GM21447 (cell line): Measurements from ENCODE around the gene CCDC136.

ENCODE experiments used
- ATAC-seq: cut with Tn5 transposase; IDR thresholded peaks from one replicate; pipeline ENCODE4 v1.9.1; 2021; ENCODE audit not compliant: unreplicated experiment

The CCDC136 gene

DNA sequence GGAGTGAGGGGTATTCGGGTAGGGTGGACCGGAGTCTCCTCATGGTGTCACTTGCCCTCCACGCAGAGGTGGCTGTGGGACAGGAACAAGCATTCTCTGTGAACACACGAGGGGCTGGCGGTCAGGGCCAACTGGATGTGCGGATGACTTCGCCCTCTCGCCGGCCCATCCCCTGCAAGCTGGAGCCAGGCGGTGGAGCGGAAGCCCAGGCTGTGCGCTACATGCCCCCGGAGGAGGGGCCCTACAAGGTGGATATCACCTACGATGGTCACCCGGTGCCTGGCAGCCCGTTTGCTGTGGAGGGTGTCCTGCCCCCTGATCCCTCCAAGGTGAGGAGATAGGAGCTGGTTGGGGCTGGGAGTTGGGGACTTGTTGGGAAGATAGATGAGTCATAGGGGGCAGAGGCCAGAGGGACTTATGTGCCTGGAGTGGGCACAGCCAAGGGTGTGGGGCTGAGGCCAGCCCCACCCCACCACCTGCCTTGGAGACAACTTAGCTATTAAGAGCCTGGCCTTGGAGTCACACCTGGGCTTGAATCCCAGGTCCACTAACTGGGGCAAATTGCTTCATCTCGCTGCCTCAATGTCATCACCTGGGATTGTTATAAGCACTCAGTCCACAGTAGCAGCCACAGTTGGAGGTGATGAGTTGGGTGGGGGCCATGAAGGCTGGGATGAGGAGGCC is 52.3 kb downstream of the CCDC136 start:
- ATAC-seq: no peak

DNA sequence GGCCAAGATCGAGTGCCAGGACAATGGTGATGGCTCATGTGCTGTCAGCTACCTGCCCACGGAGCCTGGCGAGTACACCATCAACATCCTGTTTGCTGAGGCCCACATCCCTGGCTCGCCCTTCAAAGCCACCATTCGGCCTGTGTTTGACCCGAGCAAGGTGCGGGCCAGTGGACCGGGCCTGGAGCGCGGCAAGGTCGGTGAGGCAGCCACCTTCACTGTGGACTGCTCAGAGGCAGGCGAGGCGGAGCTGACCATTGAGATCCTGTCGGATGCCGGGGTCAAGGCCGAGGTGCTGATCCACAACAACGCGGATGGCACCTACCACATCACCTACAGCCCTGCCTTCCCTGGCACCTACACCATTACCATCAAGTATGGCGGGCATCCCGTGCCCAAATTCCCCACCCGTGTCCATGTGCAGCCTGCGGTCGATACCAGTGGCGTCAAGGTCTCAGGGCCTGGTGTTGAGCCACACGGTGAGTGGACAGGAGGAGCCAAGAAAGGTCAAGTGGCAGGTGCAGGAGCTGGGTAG is 53.1 kb downstream of the CCDC136 start:
- ATAC-seq: no peak

DNA sequence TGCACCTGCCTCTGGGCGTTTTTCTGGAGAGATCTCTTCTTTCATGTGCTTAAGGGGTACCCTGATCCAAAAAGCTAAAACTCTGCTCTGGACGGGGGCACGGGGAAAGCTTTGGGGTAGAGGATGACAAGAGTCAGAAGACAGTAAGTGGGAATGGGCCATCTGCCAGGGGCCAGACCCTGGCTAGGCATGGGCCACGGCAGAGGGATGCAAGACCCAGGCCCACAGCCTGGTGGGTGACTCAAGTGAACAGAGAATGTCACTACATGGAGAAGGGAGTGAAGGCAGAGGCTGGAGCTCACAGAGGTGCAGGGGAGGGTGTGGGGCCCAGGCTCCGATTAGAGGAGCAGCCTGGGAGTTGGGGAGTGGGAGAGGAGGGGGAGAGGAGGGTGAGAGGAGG is 53.7 kb downstream of the CCDC136 start:
- ATAC-seq: no peak

DNA sequence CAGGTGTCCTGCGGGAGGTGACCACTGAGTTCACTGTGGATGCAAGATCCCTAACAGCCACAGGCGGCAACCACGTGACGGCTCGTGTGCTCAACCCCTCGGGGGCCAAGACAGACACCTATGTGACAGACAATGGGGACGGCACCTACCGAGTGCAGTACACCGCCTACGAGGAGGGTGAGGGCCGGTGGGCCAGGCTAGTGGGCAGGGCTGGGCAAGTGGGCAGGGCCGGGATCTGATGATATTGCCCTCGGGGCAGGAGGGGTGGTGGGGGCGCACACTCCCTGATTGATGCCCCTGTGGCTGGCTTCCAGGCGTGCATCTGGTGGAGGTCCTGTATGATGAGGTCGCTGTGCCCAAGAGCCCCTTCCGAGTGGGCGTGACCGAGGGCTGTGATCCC is 54.2 kb downstream of the CCDC136 start:
- no peak for ATAC-seq

GRCh38 chr7:128846781-128847444 is 55.1 kb downstream of the CCDC136 start:
- no peak for ATAC-seq

- ATAC-seq: no peak
These were observed 56.0 kb downstream of the CCDC136 start for GRCh38 chr7:128847721-128848211.

- ATAC-seq: no peak
These were observed 56.8 kb downstream of the CCDC136 start for GRCh38 chr7:128848289-128849155.

DNA sequence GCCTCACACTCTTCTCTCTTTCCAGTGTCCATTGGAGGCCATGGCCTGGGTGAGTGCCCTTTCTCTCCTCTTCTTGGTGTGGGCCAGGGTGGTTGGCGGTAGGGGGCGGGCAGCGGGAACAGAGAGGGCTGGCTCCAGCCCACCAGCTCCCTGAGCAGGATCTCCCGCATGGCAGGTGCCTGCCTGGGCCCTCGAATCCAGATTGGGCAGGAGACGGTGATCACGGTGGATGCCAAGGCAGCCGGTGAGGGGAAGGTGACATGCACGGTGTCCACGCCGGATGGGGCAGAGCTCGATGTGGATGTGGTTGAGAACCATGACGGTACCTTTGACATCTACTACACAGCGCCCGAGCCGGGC is 57.4 kb downstream of the CCDC136 start:
- ATAC-seq: no peak

- ATAC-seq: no peak
These were observed 58.2 kb downstream of the CCDC136 start for GRCh38 chr7:128849804-128850490.

DNA sequence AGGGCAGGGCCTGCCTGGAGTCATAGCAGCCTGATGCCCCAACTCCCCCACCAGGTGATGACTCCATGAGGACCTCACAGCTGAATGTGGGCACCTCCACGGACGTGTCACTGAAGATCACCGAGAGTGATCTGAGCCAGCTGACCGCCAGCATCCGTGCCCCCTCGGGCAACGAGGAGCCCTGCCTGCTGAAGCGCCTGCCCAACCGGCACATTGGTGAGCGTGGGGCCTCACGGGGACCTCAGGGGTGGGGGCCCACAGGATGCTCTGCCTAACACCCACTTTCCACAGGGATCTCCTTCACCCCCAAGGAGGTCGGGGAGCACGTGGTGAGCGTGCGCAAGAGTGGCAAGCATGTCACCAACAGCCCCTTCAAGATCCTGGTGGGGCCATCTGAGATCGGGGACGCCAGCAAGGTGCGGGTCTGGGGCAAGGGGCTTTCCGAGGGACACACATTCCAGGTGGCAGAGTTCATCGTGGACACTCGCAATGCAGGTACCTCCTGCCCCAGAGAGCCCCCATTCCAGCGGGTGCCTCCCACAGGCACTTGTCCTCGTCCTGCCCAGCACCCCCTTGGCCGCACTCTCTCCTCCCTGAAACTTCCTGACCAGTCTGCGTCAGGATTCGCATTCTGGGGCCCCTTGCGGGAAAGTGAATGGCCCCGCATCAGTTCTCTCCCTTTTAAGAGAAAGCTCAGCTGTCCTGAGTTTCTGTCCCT is 60.9 kb downstream of the CCDC136 start:
- no peak for ATAC-seq

GRCh38 chr7:128853799-128854198 is 62.0 kb downstream of the CCDC136 start:
- no peak for ATAC-seq

DNA sequence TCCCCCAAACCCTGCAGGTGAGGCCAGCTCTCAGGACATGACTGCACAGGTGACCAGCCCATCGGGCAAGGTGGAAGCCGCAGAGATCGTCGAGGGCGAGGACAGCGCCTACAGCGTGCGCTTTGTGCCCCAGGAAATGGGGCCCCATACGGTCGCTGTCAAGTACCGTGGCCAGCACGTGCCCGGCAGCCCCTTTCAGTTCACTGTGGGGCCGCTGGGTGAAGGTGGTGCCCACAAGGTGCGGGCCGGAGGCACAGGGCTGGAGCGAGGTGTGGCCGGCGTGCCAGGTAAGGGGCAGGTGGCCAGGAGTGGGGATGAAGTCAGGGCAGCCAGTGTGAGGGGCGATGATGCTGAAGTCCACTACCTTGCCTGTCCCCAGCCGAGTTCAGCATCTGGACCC is 62.6 kb downstream of the CCDC136 start:
- no peak for ATAC-seq

DNA sequence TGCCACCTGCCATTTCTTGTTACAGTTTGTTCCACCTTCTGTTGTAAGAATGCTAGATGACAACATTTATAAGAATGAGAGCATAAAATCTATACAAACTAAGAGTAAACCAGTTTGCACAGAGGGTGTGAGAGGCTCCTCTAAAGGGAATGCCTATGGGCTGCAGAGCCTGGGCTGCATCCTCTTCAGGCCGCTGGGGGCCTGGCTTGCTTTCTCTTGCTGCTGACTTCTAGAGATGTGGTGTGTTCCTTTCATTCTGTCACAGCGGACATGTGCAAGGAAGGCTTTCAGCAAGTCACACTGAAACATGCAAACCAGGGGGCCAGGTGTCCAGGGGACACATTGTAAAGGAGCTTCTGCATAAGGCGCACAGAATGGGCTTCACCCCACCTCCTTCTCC is 63.8 kb downstream of the CCDC136 start:
- ATAC-seq: no peak

DNA sequence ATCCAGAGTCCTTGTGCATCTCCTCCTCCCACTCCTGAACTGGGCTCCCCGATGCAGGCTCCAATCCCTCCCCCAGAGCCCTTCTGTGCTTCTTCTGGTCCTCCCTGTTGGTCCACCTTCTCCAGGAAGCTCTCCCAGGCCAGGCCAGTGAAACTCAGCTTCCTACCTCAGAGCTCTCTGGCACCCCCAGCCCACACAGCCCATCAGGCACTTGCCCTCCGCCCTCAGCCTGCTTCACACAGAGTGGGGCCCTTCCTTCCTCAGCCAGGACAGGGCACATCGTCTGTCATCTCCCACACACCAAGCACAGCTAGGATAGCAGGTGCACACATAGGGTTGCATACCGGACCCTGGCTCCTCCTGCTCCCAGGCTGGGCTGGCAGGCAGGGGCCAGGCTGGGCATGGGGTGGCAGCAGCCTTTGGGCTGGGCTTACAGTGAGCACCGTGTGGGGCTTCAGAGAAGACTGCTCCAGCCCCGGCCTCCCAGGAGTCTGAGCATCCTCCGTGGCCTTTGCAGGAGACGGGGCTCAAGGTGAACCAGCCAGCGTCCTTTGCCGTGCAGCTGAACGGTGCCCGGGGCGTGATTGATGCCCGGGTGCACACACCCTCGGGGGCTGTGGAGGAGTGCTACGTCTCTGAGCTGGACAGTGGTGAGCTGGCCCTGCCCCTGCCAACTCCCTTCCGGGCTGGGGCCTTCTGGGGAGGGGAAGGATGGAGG is 64.4 kb downstream of the CCDC136 start:
- ATAC-seq: no peak

DNA sequence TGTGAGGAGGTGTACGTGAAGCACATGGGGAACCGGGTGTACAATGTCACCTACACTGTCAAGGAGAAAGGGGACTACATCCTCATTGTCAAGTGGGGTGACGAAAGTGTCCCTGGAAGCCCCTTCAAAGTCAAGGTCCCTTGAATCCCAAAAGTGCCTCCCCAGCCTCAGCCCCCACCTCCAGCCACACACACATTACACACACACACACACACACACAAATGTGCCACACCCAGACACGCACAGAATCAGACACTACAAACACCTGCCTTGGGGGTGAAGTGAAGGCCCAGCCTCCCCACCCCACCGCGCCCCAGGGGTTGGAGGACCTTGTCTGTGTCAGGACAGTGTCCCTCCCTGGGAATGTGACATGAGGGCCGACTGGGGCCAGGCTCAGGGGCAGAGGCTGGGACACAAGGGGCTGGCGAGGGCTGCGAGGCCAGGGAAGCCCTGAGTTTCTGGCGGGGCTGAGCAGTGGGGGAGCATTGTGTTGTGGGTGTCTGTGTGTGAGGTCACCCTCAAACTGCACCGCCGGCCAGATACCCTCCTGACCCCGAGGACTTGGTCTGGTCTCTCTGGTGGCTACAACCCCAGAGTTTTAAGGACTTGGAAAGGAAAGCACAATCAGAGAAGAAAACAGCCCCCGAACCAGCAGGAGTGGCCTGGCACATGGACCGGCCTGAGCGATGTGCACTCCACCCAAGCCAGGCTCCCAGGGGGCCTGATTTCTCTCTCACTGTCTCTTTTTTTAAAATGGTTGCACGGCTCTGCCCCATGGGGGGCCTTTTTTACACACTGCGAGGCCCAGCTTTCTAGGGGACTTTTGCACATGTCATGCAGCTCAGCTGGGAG is 66.8 kb downstream of the CCDC136 start:
- no peak for ATAC-seq

DNA sequence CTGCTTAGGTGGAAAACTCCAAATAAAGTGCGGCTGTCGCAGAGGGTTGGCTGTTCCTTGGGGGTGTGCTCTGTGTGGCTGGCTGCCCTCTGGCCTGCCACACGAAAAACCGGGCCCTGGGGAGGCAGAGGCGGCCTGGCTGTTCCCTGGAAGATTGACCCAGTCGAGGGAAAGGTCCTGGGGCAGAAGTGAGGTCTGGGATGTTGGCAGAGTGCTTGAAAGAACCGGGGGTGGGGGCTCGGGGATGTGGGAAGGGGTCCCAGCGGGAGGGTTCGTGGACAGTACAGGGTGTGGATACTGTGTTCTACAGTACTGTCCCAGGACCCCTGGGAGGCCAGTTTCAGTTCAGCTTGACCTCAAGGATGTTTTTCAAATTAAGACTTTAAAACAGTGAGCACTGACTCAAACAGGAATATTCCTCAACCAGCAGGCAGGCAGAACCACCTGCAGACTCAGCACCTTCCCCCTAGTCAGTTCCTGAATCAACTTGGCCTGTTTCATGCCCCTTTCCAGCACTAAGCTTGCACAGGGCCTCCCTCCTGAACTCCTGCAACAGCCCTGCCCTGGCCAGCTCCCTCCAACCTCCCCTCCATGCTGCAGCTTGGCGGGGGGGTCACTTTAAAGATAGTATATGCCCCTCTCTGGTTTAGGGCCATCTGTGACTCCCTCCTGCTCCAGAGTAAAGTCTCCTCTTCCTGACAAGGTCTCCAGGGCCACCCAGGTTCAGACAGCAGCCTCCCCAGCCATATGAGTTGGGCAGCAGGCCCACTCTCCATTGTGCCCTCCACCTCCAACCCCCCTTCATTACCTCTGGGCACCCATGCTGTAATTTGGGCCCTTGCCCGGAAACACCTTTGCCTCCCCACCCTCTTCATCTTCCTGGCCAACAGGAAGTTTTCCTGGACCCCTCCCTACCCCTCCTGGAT is 67.7 kb downstream of the CCDC136 start:
- no peak for ATAC-seq

DNA sequence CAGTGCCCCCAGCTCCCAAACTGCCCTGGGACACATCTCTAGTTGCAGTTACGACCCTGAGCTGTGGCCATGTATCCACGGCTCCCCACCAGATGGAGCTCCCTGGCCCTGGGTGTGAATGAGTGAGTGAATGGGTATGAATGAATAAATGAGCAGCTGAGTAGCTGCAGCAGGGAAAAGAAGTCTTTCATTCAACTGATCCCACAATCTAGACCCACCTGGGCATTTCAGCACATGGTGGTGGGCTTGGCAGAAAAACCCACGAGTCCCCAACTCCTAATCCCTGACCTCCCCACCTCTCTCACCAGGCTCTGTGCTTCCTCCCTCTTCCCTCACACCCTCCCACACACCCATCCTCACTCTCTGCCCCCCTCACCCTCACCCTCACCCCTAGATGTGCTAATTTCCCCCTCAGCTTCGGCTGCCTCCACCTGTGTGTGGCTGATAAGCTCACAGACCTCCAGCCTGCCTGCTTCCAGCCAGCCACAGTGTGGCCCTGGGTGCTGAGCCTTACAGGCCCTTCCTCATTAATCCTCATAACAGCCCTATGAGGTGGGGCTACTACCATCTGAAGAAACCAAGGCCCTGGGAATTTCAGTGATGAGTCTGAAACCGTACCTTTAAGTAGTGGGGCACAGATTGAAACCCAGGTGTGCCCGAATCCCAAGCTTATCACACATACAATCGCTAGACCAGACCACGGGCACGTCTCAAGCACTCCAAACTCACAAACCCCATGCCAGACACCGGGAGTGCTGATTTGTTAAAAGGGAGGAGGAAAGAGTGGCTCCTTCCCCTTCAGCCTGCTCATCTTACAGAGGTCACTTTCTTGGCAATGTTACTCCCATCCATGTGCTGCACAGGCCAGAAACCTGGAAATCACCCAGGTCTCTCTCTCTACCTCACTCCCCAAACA is 68.6 kb downstream of the CCDC136 start:
- ATAC-seq: no peak
